PC-3 (cell line): ENCODE data around the gene LTBP1. TPM values are rescaled to one million over a fixed set of nuclear protein-coding genes. Genes with fewer than 3 reads are reported as not detected.
A peak's percentile ranks its signal among the peaks of the same experiment; 100 is the strongest.

Source experiments
- ATAC-seq: fragments of 200-7000 bp; cut with Tn5 transposase; 2 replicates; pipeline ENCODE4 v1.9.1; 2020; ENCODE audit warnings: mild to moderate bottlenecking, moderate library complexity
- BruUV-seq: library from RNA; stranded (reverse); fragments of 400-500 nt; replicated peaks from 2 replicates; lab custom pipeline; 2021; lab: Mats Ljungman, UMichigan
- CTCF ChIA-PET: fragments of 300-600 bp; sonication (Branson Sonifier 250); formaldehyde crosslinking; loops from one replicate; lab custom pipeline; 2022; ENCODE audit warnings: antibody characterized with exemption; lab: Charles Lee
- POLR2A ChIA-PET: fragments of 300-600 bp; sonication (Branson Sonifier 250); formaldehyde crosslinking; loops from one replicate; lab custom pipeline; 2022; ENCODE audit warnings: antibody characterized with exemption; ENCODE audit not compliant: unreplicated experiment; lab: Charles Lee
- DNase-seq: peaks from one replicate; pipeline ENCODE4 v3.0.0-alpha.2; 2015
- H2AFZ ChIP-seq: fragments of 300-600 bp; sonication (generic); 2 replicates; pipeline ENCODE4 v1.6.0; 2016; ENCODE audit warnings: antibody characterized with exemption, low read length
- H3F3A ChIP-seq: fragments of 300-600 bp; sonication (generic); one replicate; pipeline ENCODE4 v1.6.0; 2017; ENCODE audit warnings: antibody characterized with exemption, low read length, control low read depth, mild to moderate bottlenecking; ENCODE audit not compliant: unreplicated experiment
- H3K27ac ChIP-seq: fragments of 300-600 bp; sonication (generic); 2 replicates; pipeline ENCODE4 v1.5.1; 2016; ENCODE audit warnings: mild to moderate bottlenecking, low read length
- H3K27me3 ChIP-seq: fragments of 300-600 bp; sonication (generic); 2 replicates; pipeline ENCODE4 v1.6.1; 2016; ENCODE audit warnings: low read length, mixed read lengths
- H3K36me3 ChIP-seq: fragments of 300-600 bp; sonication (generic); 2 replicates; pipeline ENCODE4 v1.6.1; 2016; ENCODE audit warnings: low read depth, mixed run types, low read length, mixed read lengths
- H3K4me1 ChIP-seq: fragments of 300-600 bp; sonication (generic); 2 replicates; pipeline ENCODE4 v1.5.1; 2016; ENCODE audit warnings: low read length; ENCODE audit not compliant: insufficient read depth
- H3K4me2 ChIP-seq: fragments of 300-600 bp; sonication (generic); 2 replicates; pipeline ENCODE4 v1.6.0; 2016; ENCODE audit warnings: low read length
- H3K4me3 ChIP-seq: fragments of 300-600 bp; sonication (generic); 2 replicates; pipeline ENCODE4 v1.5.1; 2016; ENCODE audit warnings: mild to moderate bottlenecking, low read length, mixed read lengths
- H3K79me2 ChIP-seq: fragments of 300-600 bp; sonication (generic); 2 replicates; pipeline ENCODE4 v1.6.1; 2017; ENCODE audit warnings: low read length, mixed read lengths
- H3K9ac ChIP-seq: fragments of 300-600 bp; sonication (generic); 2 replicates; pipeline ENCODE4 v1.6.0; 2016; ENCODE audit warnings: mild to moderate bottlenecking, low read length
- H3K9me2 ChIP-seq: fragments of 300-600 bp; sonication (generic); replicated peaks from 2 replicates; pipeline ENCODE4 v1.6.1; 2016; ENCODE audit warnings: mixed run types, low read length, mixed read lengths
- H3K9me3 ChIP-seq: fragments of 300-600 bp; sonication (generic); 2 replicates; pipeline ENCODE4 v1.6.1; 2016; ENCODE audit warnings: low read length, mixed read lengths
- H4K20me1 ChIP-seq: fragments of 300-600 bp; sonication (generic); 2 replicates; pipeline ENCODE4 v1.6.1; 2016; ENCODE audit warnings: low read length, mixed read lengths
- CTCF ChIP-seq: fragments of 300-600 bp; sonication (generic); conservative IDR thresholded peaks from 2 replicates; pipeline ENCODE4 v1.5.1; 2017; ENCODE audit warnings: antibody characterized with exemption, low read depth, mild to moderate bottlenecking, low read length
- EZH2 ChIP-seq: fragments of 300-600 bp; sonication (generic); IDR thresholded peaks from one replicate; pipeline ENCODE4 v1.6.1; 2017; ENCODE audit warnings: antibody characterized with exemption, mild to moderate bottlenecking, low read length; ENCODE audit not compliant: unreplicated experiment
- EZH2phosphoT487 ChIP-seq: fragments of 300-600 bp; sonication (generic); IDR thresholded peaks from 2 replicates; pipeline ENCODE4 v1.6.1; 2018; ENCODE audit warnings: mild to moderate bottlenecking, antibody characterized with exemption, low read length, borderline replicate concordance
- intact Hi-C: fragments of 100-400 bp; cut with micrococcal nuclease; formaldehyde crosslinking; loops from 2 replicates; pipeline ENCODE4 v1.9.0; 2023
- total RNA-seq: library from RNA; depleted of rRNA; stranded (reverse); fragments of >200 nt; gene quantifications from 2 replicates; pipeline ENCODE4 v1.2.3, GENCODE V29; 2014

LTBP1 gene
- total RNA-seq, 1 experiment from 2014 or later = 45.9 TPM

- BruUV-seq = no TSS peak
- no peak overlapping the region for H2AFZ ChIP-seq
- no peaks in the 10 kb centered on the region for H4K20me1 ChIP-seq
- intact Hi-C loops = loop anchor here (1.0 to 5.0 kb wide), 2 partner anchors 50 to 313 kb away; no protein-coding TSS in a partner anchor
- H3K27me3 ChIP-seq = no peaks in the 10 kb centered on the region
- no peak overlapping the region for H3K27ac ChIP-seq
- peaks cover 9% of the 10 kb centered on the region for H3K4me1 ChIP-seq
- TF ChIP-seq CTCF (no peak), EZH2phosphoT487 (no peak), EZH2 (no peak)
- no peaks in the 10 kb centered on the region for H3K9me3 ChIP-seq
- H3K79me2 ChIP-seq = no peaks in the 10 kb centered on the region
- CTCF ChIA-PET = interaction anchor here (0.6 kb wide), 1 partner anchor 13 kb away, joined by 4 read pairs; no protein-coding TSS in a partner anchor
- no peak overlapping the region for H3K9ac ChIP-seq
- no peak for ATAC-seq
- H3K36me3 ChIP-seq = no peaks in the 10 kb centered on the region
- no peaks in the 10 kb centered on the region for H3K9me2 ChIP-seq
- no peaks in the 10 kb centered on the region for H3F3A ChIP-seq
- H3K4me2 ChIP-seq = no peak overlapping the region
- H3K4me3 ChIP-seq = no peak overlapping the region
- POLR2A ChIA-PET = interaction anchor here (0.5 kb wide), 1 partner anchor 126 kb away, joined by 3 read pairs; no protein-coding TSS in a partner anchor
- no peak for DNase-seq
These were observed 138.9 kb downstream of the LTBP1 start for GRCh38 chr2:33085646-33086045.

DNA sequence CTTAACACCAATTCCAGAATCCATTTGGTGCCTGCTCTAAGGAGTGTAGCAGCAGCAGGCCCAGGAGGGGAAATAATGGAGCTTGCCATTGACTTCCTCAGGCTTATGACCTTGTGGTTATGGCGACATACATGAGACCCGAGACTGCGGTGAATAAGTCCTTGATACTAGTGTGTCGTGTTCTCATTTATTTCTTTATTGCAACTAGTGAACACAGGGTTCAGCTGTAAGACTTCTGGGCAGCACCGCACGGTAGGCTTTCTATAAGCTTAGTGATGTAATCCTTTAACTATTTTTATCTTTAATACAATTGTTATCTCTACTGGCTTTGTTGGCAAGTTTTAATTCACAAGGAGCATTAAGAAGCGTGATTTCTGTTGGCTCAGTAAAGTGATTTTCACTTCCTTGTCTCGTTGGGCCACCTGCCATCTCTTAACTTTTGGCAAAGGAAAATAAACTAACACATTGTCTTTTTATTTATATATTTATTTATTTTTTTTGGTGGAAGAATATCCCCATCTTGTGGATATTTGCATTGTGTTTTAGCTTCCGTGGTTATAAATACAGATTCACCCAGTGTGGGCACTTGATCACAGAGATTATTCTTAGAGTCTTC lies 139.8 kb downstream of the LTBP1 start:
- no peaks in the 10 kb centered on the region for H3K9me3 ChIP-seq
- intact Hi-C loops = loop anchor here (1.0 to 5.0 kb wide), 2 partner anchors 51 to 314 kb away; no protein-coding TSS in a partner anchor
- ATAC-seq = peak; percentile 60

More for the DNA sequence above, 139.8 kb downstream of the LTBP1 start:
- H3K36me3 ChIP-seq = no peaks in the 10 kb centered on the region
- no peak overlapping the region for H3K4me3 ChIP-seq
- CTCF ChIA-PET = interaction anchor here (1.5 kb wide), 1 partner anchor 53 kb away, joined by 11 read pairs; no protein-coding TSS in a partner anchor
- H3K27ac ChIP-seq = no peak overlapping the region
- POLR2A ChIA-PET = interaction anchor here (0.5 kb wide), 1 partner anchor 125 kb away, joined by 3 read pairs; no protein-coding TSS in a partner anchor
- no peak for TF ChIP-seq EZH2
- no peak for TF ChIP-seq EZH2phosphoT487
- no peak for TF ChIP-seq CTCF
- no peak overlapping the region for H2AFZ ChIP-seq
- H3K27me3 ChIP-seq = no peaks in the 10 kb centered on the region
- H3K79me2 ChIP-seq = no peaks in the 10 kb centered on the region
- H4K20me1 ChIP-seq = no peaks in the 10 kb centered on the region
- no peak overlapping the region for H3K9ac ChIP-seq
- H3K4me1 ChIP-seq = peaks cover 9% of the 10 kb centered on the region
- H3K9me2 ChIP-seq = no peaks in the 10 kb centered on the region
- BruUV-seq = no TSS peak
- DNase-seq = peak; percentile 29
- H3F3A ChIP-seq = no peaks in the 10 kb centered on the region
- H3K4me2 ChIP-seq = no peak overlapping the region
